Stimulated activated CD8-positive, alpha-beta memory T cell treated with anti-CD3 and anti-CD28 coated beads, Interleukin-12 subunit alpha, Interleukin-12 subunit beta, amount 100 ng/mL, for 24 hours (primary cell): ENCODE results near the gene ZNF134.

Experiments used
- DNase-seq: peaks from one replicate; pipeline ENCODE4 v3.0.0-alpha.2; 2020; ENCODE audit errors: extremely low read depth

The ZNF134 gene

GRCh38 chr19:57613941-57614743 lies at the start of gene ZNF134:
Gene ZNF134, plus strand, starts transcription at chr19:57614242. Its CDS starts 5,227 bp downstream, at chr19:57619469.
- peak; percentile 78 for DNase-seq

GRCh38 chr19:57566396-57567265 lies 47.4 kb upstream of the ZNF134 start:
- no peak for DNase-seq

- no peak for DNase-seq
Measured at GRCh38 chr19:57570707-57571106, 43.3 kb upstream of the ZNF134 start.

- no peak for DNase-seq
Measured at GRCh38 chr19:57572415-57572947, 41.6 kb upstream of the ZNF134 start.

- DNase-seq = no peak
Measured at GRCh38 chr19:57576661-57577060, 37.4 kb upstream of the ZNF134 start.

GRCh38 chr19:57578487-57579205 lies 35.4 kb upstream of the ZNF134 start, which contains the start of gene ZNF416:
Gene ZNF416, minus strand, starts transcription at chr19:57578911. Its CDS starts 207 bp downstream, at chr19:57578704.
- DNase-seq = peak; percentile 88

GRCh38 chr19:57583104-57583520 lies 30.9 kb upstream of the ZNF134 start:
- no peak for DNase-seq

GRCh38 chr19:57583521-57584416 lies 30.3 kb upstream of the ZNF134 start, which contains the start of gene ZIK1:
Gene ZIK1, plus strand, starts transcription at chr19:57584145. Its CDS starts 212 bp downstream, at chr19:57584357.
- peak; percentile 70 for DNase-seq

- no peak for DNase-seq
Measured at GRCh38 chr19:57587529-57587928, 26.5 kb upstream of the ZNF134 start.

- DNase-seq = no peak
Measured at GRCh38 chr19:57599377-57599760, 14.7 kb upstream of the ZNF134 start.

GRCh38 chr19:57599761-57600383 lies 14.2 kb upstream of the ZNF134 start, which contains the start of gene ZNF530:
Gene ZNF530, plus strand, starts transcription at chr19:57599885. Its CDS starts 4,461 bp downstream, at chr19:57604346.
- peak; percentile 74 for DNase-seq

GRCh38 chr19:57606931-57607330 lies 7.1 kb upstream of the ZNF134 start:
- DNase-seq = no peak

GRCh38 chr19:57611113-57611512 lies 2.9 kb upstream of the ZNF134 start:
- DNase-seq = no peak

GRCh38 chr19:57615346-57615745 lies 1.3 kb downstream of the ZNF134 start:
- DNase-seq = no peak

- DNase-seq = no peak
Measured at GRCh38 chr19:57620673-57621348, 6.8 kb downstream of the ZNF134 start.

- DNase-seq = no peak
Measured at GRCh38 chr19:57623091-57623490, 9.0 kb downstream of the ZNF134 start.

- DNase-seq = peak; percentile 74
Measured at GRCh38 chr19:57632987-57633831, 19.2 kb downstream of the ZNF134 start, which contains the start of gene ZNF211. Gene ZNF211, plus strand, starts transcription at chr19:57633168. Its CDS starts 179 bp downstream, at chr19:57633347.

GRCh38 chr19:57633832-57634131 lies 19.7 kb downstream of the ZNF134 start:
- no peak for DNase-seq
